Measurements from ENCODE around the gene CCDC152. TPM values are rescaled to one million over a fixed set of nuclear protein-coding genes. Genes with fewer than 3 reads are reported as not detected.

Gene CCDC152
- total RNA-seq, 1 donor from 2014 or later: not detected

DNA sequence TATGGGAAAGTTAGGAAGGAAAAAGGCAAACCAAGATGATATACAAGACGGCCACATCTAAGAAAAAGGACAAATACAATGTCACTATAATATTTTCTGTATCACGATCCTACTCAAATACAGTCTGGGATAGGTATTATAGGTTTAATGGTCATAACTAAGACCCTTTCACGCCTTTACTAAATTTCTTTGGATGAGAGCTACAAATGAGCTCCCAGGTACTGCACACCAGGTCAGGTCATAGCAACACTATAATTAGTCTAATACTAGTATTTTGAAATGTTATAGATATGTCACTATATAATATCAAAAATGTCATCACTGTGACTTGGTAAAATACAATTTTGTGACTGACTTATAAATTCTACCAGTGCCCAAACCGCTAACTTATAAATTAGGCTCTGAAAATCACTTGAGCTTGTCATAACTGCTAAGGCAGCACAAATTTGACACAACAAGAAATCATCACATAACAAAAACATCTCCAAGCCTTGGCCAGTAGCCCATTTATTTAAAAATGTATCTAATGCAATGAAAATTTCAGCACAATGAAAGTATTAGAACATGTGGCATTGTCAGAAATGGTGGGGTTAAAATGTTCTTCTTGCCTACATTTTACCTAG lies 48.2 kb downstream of the CCDC152 start:
- no peaks in the 10 kb centered on the region for H3K36me3 Mint-ChIP-seq (ENCODE audit: low read depth)
- TF ChIP-seq, protein P1, sequence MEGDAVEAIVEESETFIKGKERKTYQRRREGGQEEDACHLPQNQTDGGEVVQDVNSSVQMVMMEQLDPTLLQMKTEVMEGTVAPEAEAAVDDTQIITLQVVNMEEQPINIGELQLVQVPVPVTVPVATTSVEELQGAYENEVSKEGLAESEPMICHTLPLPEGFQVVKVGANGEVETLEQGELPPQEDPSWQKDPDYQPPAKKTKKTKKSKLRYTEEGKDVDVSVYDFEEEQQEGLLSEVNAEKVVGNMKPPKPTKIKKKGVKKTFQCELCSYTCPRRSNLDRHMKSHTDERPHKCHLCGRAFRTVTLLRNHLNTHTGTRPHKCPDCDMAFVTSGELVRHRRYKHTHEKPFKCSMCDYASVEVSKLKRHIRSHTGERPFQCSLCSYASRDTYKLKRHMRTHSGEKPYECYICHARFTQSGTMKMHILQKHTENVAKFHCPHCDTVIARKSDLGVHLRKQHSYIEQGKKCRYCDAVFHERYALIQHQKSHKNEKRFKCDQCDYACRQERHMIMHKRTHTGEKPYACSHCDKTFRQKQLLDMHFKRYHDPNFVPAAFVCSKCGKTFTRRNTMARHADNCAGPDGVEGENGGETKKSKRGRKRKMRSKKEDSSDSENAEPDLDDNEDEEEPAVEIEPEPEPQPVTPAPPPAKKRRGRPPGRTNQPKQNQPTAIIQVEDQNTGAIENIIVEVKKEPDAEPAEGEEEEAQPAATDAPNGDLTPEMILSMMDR (conservative IDR thresholded peaks at IDR 0.05): no peak
- H3K27ac Mint-ChIP-seq (ENCODE audit: unreplicated experiment): no peak overlapping the region
- no peaks in the 10 kb centered on the region for H3K9me3 Mint-ChIP-seq
- DNase-seq (ENCODE audit: low read depth, low spot score): no peak
- H3K4me1 Mint-ChIP-seq: no peaks in the 10 kb centered on the region
- no peaks in the 10 kb centered on the region for H3K27me3 Mint-ChIP-seq (ENCODE audit: low read depth)
- H3K4me3 Mint-ChIP-seq: no peak overlapping the region

DNA sequence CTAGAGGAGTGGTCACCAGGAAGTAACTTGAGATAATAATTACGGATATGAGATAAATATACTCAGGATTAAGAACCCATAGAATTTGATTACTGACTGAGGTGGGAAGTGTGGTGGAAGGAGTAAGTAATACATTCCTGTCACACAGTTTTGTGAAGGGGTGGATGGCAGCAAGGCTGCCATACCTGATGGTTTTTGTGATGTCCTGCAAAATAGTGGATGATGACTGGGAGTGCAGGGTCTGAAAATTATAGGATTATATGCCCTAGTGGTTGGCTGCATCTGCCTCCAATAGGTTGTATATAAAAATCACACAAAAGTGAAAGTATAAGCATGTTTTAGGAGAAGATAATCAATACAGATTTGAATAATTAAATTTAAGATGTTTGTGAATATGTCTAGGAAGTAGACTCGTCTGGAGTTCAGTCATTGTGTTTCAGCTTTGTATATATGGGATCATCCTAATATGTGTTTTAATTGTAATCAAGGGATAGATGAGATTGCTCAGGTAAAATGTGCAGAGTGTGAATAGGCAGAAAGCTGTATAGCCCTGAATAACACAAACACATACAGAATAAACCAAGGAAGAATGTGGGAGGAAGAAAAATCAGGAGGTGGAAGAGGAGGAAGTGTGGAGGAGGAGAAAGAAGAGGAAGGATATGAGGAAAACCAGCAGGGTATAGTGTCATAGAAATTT lies 49.5 kb downstream of the CCDC152 start:
- H3K27ac Mint-ChIP-seq (ENCODE audit: unreplicated experiment): no peak overlapping the region
- DNase-seq (ENCODE audit: low read depth, low spot score): no peak
- no peaks in the 10 kb centered on the region for H3K27me3 Mint-ChIP-seq (ENCODE audit: low read depth)
- H3K4me1 Mint-ChIP-seq: peaks cover 2% of the 10 kb centered on the region
- no peaks in the 10 kb centered on the region for H3K9me3 Mint-ChIP-seq
- H3K4me3 Mint-ChIP-seq: no peak overlapping the region
- no peaks in the 10 kb centered on the region for H3K36me3 Mint-ChIP-seq (ENCODE audit: low read depth)
- TF ChIP-seq, protein P1 (conservative IDR thresholded peaks at IDR 0.05): no peak

DNA sequence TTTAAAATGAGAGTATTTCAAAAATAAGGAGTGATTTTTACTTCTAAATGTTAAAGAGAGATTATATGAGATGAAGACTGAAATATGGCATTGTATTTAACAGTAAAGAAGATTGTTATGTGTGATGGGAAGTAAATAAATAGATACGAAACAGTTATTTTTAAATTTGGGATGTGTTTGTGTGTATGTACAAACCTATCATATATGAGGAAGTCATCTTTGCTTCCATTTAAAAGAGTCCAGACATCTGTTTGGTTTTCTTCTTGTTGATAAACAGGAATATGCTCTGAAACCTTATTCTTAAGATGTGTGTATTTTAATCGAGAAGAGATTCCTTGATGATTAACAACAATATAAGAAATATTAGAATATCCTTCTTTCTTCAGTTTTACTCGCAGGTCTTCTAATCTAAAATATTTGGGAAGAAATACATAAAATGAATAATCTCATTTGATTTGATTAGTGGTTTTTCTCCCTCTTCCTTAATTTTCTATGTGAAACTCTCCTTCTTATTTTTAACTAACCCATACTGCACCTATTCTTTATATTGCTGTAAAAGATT lies 50.2 kb downstream of the CCDC152 start:
- Mint-ChIP-seq H3K4me1 (peaks cover 7% of the 10 kb centered on the region), H3K4me3 (no peak overlapping the region), H3K36me3 (ENCODE audit: low read depth) (no peaks in the 10 kb centered on the region), H3K9me3 (no peaks in the 10 kb centered on the region), H3K27me3 (ENCODE audit: low read depth) (no peaks in the 10 kb centered on the region), H3K27ac (ENCODE audit: unreplicated experiment) (no peak overlapping the region)
- TF ChIP-seq, protein P1 (conservative IDR thresholded peaks at IDR 0.05): no peak
- DNase-seq (ENCODE audit: low read depth, low spot score): no peak

DNA sequence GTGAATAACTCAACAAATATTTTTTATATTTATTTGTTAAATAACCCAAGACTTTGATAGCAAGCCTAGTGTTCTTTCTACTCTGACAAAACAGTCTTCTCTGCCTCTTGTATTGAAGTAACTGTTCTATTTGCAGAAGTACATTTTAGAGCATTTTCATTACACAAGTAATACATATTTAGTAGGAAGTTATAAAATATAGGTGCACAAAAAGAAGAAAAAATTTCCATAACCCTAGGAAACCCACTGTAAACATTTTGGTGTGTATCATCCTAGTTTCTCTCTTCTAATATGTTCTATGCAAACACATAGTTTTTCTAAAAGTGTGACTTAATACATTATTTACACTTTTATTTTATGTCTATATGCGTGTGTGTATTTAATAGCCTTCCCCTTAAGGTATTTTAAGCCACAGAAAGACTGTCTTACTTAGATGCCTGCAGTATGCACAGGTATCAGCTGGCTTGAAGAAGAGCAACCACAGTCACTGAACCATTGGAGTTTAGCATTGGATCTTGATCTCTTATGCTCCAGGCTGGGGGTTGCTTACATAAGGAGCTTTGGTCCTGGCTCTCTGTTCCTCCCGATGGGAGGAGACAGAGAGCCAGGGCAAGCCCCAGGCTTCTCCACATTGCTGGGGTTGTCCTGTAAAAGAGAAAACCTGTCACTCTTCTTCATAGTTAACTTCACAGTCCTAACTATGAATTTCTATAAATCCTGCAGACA lies 51.3 kb downstream of the CCDC152 start:
- Mint-ChIP-seq H3K4me1 (peaks cover 18% of the 10 kb centered on the region), H3K9me3 (no peaks in the 10 kb centered on the region), H3K27ac (ENCODE audit: unreplicated experiment) (no peak overlapping the region), H3K27me3 (ENCODE audit: low read depth) (no peaks in the 10 kb centered on the region), H3K4me3 (no peak overlapping the region), H3K36me3 (ENCODE audit: low read depth) (no peaks in the 10 kb centered on the region)
- no peak for DNase-seq (ENCODE audit: low read depth, low spot score)
- TF ChIP-seq, protein P1 (conservative IDR thresholded peaks at IDR 0.05): no peak

DNA sequence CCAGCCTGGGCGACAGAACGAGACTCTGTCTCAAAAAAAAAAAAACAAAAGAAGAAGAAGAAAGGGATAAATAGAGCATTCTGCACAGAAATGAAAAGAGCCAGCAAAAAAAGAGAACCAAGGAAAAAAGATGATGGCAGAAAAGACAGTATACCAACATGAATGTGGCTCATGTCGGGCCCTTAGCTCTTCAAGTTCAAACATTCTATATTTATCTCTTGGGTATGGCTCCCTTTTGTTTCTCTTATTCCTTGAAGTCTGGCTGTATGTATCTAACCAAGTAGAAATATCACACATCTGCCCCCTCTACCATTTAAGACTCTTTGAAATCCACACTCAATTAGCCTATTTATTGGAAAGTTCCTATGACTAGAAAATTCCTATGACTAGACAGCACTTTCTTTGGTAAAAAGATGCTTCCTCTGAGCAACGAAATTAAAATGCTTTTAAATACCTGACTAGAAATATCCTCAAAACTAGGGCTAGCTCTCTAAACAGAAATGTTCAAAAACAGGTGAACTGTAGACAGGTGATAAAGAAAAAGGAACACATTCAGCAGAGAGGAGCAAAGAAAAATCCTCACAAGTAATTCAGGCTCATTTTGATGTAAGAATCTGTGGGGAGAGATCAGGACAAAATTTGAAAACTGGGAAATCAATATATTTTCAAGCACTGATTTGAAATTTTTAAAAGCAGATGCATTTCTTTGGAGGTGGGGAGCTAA lies 52.4 kb downstream of the CCDC152 start:
- Mint-ChIP-seq H3K4me3 (no peak overlapping the region), H3K9me3 (no peaks in the 10 kb centered on the region), H3K36me3 (ENCODE audit: low read depth) (no peaks in the 10 kb centered on the region), H3K4me1 (peaks cover 19% of the 10 kb centered on the region), H3K27me3 (ENCODE audit: low read depth) (no peaks in the 10 kb centered on the region), H3K27ac (ENCODE audit: unreplicated experiment) (no peak overlapping the region)
- TF ChIP-seq, protein P1 (conservative IDR thresholded peaks at IDR 0.05): no peak
- DNase-seq (ENCODE audit: low read depth, low spot score): no peak

All from neural crest cell (in vitro differentiated cells).